ENCODE results near the gene FIZ1.

Gene FIZ1

GRCh38 chr19:55633861-55634260 is 34.5 kb upstream of the FIZ1 start:
- no peaks in the 10 kb centered on the region for H3K27me3 ChIP-seq (ENCODE audit: insufficient read depth, low read length)
- H2AFZ ChIP-seq (ENCODE audit: low read length, unreplicated experiment): no peak overlapping the region
- no peaks in the 10 kb centered on the region for H3K4me1 ChIP-seq (ENCODE audit: control insufficient read depth, insufficient read depth, low read length, unreplicated experiment)
- H3K4me3 ChIP-seq (ENCODE audit: low read depth, low read length): no peak overlapping the region
- H3K79me2 ChIP-seq (ENCODE audit: control insufficient read depth, insufficient read depth, low read length, unreplicated experiment): peaks cover 24% of the 10 kb centered on the region
- H3K27ac ChIP-seq (ENCODE audit: low read depth, low read length): no peak overlapping the region
- H3K36me3 ChIP-seq (ENCODE audit: insufficient read depth, low read length): no peaks in the 10 kb centered on the region

GRCh38 chr19:55632463-55632834 is 33.1 kb upstream of the FIZ1 start:
- Histone ChIP-seq H3K36me3 (ENCODE audit: insufficient read depth, low read length) (no peaks in the 10 kb centered on the region), H2AFZ (ENCODE audit: low read length, unreplicated experiment) (no peak overlapping the region), H3K79me2 (ENCODE audit: control insufficient read depth, insufficient read depth, low read length, unreplicated experiment) (peaks cover 21% of the 10 kb centered on the region), H3K4me3 (ENCODE audit: low read depth, low read length) (no peak overlapping the region), H3K4me1 (ENCODE audit: control insufficient read depth, insufficient read depth, low read length, unreplicated experiment) (no peaks in the 10 kb centered on the region), H3K27me3 (ENCODE audit: insufficient read depth, low read length) (no peaks in the 10 kb centered on the region), H3K27ac (ENCODE audit: low read depth, low read length) (no peak overlapping the region)

- Histone ChIP-seq H3K4me3 (ENCODE audit: low read depth, low read length) (no peak overlapping the region), H3K36me3 (ENCODE audit: insufficient read depth, low read length) (no peaks in the 10 kb centered on the region), H3K79me2 (ENCODE audit: control insufficient read depth, insufficient read depth, low read length, unreplicated experiment) (no peaks in the 10 kb centered on the region), H2AFZ (ENCODE audit: low read length, unreplicated experiment) (no peak overlapping the region), H3K27me3 (ENCODE audit: insufficient read depth, low read length) (no peaks in the 10 kb centered on the region), H3K4me1 (ENCODE audit: control insufficient read depth, insufficient read depth, low read length, unreplicated experiment) (no peaks in the 10 kb centered on the region), H3K27ac (ENCODE audit: low read depth, low read length) (no peak overlapping the region)
Measured at GRCh38 chr19:55626350-55626749, 27.0 kb upstream of the FIZ1 start.

GRCh38 chr19:55625004-55625326 is 25.6 kb upstream of the FIZ1 start:
- Histone ChIP-seq H3K36me3 (ENCODE audit: insufficient read depth, low read length) (no peaks in the 10 kb centered on the region), H3K79me2 (ENCODE audit: control insufficient read depth, insufficient read depth, low read length, unreplicated experiment) (no peaks in the 10 kb centered on the region), H3K27me3 (ENCODE audit: insufficient read depth, low read length) (no peaks in the 10 kb centered on the region), H3K4me1 (ENCODE audit: control insufficient read depth, insufficient read depth, low read length, unreplicated experiment) (no peaks in the 10 kb centered on the region), H3K27ac (ENCODE audit: low read depth, low read length) (no peak overlapping the region), H3K4me3 (ENCODE audit: low read depth, low read length) (peak overlapping the region; percentile 78), H2AFZ (ENCODE audit: low read length, unreplicated experiment) (peak overlapping the region; percentile 43)

GRCh38 chr19:55624109-55625003 is 25.0 kb upstream of the FIZ1 start, which contains the start of gene ZNF784:
ZNF784 (minus strand) TSS chr19:55624566; CDS start chr19:55624561, 5 bp downstream.
- peak within 1 kb of the TSS; percentile 43 for H2AFZ ChIP-seq (ENCODE audit: low read length, unreplicated experiment)
- peak within 1 kb of the TSS; percentile 80 for H3K27ac ChIP-seq (ENCODE audit: low read depth, low read length)
- H3K27me3 ChIP-seq (ENCODE audit: insufficient read depth, low read length): no peaks in the 10 kb centered on the region
- peak within 1 kb of the TSS; percentile 78 for H3K4me3 ChIP-seq (ENCODE audit: low read depth, low read length)
- no peaks in the 10 kb centered on the region for H3K4me1 ChIP-seq (ENCODE audit: control insufficient read depth, insufficient read depth, low read length, unreplicated experiment)
- H3K36me3 ChIP-seq (ENCODE audit: insufficient read depth, low read length): no peaks in the 10 kb centered on the region
- H3K79me2 ChIP-seq (ENCODE audit: control insufficient read depth, insufficient read depth, low read length, unreplicated experiment): no peaks in the 10 kb centered on the region

GRCh38 chr19:55623561-55623960 is 24.2 kb upstream of the FIZ1 start:
- Histone ChIP-seq H3K4me3 (ENCODE audit: low read depth, low read length) (peak overlapping the region; percentile 13; the same call in 1 of the 2 replicates), H2AFZ (ENCODE audit: low read length, unreplicated experiment) (no peak overlapping the region), H3K27ac (ENCODE audit: low read depth, low read length) (no peak overlapping the region), H3K79me2 (ENCODE audit: control insufficient read depth, insufficient read depth, low read length, unreplicated experiment) (no peaks in the 10 kb centered on the region), H3K27me3 (ENCODE audit: insufficient read depth, low read length) (no peaks in the 10 kb centered on the region), H3K36me3 (ENCODE audit: insufficient read depth, low read length) (no peaks in the 10 kb centered on the region), H3K4me1 (ENCODE audit: control insufficient read depth, insufficient read depth, low read length, unreplicated experiment) (no peaks in the 10 kb centered on the region)

- Histone ChIP-seq H3K27ac (ENCODE audit: low read depth, low read length) (no peak overlapping the region), H3K79me2 (ENCODE audit: control insufficient read depth, insufficient read depth, low read length, unreplicated experiment) (no peaks in the 10 kb centered on the region), H3K4me1 (ENCODE audit: control insufficient read depth, insufficient read depth, low read length, unreplicated experiment) (no peaks in the 10 kb centered on the region), H3K4me3 (ENCODE audit: low read depth, low read length) (no peak overlapping the region), H2AFZ (ENCODE audit: low read length, unreplicated experiment) (no peak overlapping the region), H3K27me3 (ENCODE audit: insufficient read depth, low read length) (no peaks in the 10 kb centered on the region), H3K36me3 (ENCODE audit: insufficient read depth, low read length) (no peaks in the 10 kb centered on the region)
Measured at GRCh38 chr19:55623130-55623529, 23.8 kb upstream of the FIZ1 start.

- no peak overlapping the region for H2AFZ ChIP-seq (ENCODE audit: low read length, unreplicated experiment)
- no peak overlapping the region for H3K27ac ChIP-seq (ENCODE audit: low read depth, low read length)
- no peaks in the 10 kb centered on the region for H3K4me1 ChIP-seq (ENCODE audit: control insufficient read depth, insufficient read depth, low read length, unreplicated experiment)
- H3K36me3 ChIP-seq (ENCODE audit: insufficient read depth, low read length): no peaks in the 10 kb centered on the region
- no peaks in the 10 kb centered on the region for H3K79me2 ChIP-seq (ENCODE audit: control insufficient read depth, insufficient read depth, low read length, unreplicated experiment)
- no peaks in the 10 kb centered on the region for H3K27me3 ChIP-seq (ENCODE audit: insufficient read depth, low read length)
- no peak overlapping the region for H3K4me3 ChIP-seq (ENCODE audit: low read depth, low read length)
Measured at GRCh38 chr19:55622242-55622969, 23.1 kb upstream of the FIZ1 start.

GRCh38 chr19:55621673-55622231 is 22.4 kb upstream of the FIZ1 start:
- H2AFZ ChIP-seq (ENCODE audit: low read length, unreplicated experiment): no peak overlapping the region
- no peak overlapping the region for H3K27ac ChIP-seq (ENCODE audit: low read depth, low read length)
- H3K27me3 ChIP-seq (ENCODE audit: insufficient read depth, low read length): no peaks in the 10 kb centered on the region
- H3K79me2 ChIP-seq (ENCODE audit: control insufficient read depth, insufficient read depth, low read length, unreplicated experiment): no peaks in the 10 kb centered on the region
- H3K36me3 ChIP-seq (ENCODE audit: insufficient read depth, low read length): no peaks in the 10 kb centered on the region
- no peaks in the 10 kb centered on the region for H3K4me1 ChIP-seq (ENCODE audit: control insufficient read depth, insufficient read depth, low read length, unreplicated experiment)
- no peak overlapping the region for H3K4me3 ChIP-seq (ENCODE audit: low read depth, low read length)

GRCh38 chr19:55621205-55621672 is 21.9 kb upstream of the FIZ1 start:
- Histone ChIP-seq H3K27me3 (ENCODE audit: insufficient read depth, low read length) (no peaks in the 10 kb centered on the region), H3K4me1 (ENCODE audit: control insufficient read depth, insufficient read depth, low read length, unreplicated experiment) (no peaks in the 10 kb centered on the region), H3K36me3 (ENCODE audit: insufficient read depth, low read length) (no peaks in the 10 kb centered on the region), H3K79me2 (ENCODE audit: control insufficient read depth, insufficient read depth, low read length, unreplicated experiment) (no peaks in the 10 kb centered on the region), H3K4me3 (ENCODE audit: low read depth, low read length) (no peak overlapping the region), H3K27ac (ENCODE audit: low read depth, low read length) (no peak overlapping the region), H2AFZ (ENCODE audit: low read length, unreplicated experiment) (no peak overlapping the region)

Measured in ACC112 (cell line).